SHP77 (cell line): ENCODE results near the gene DUSP23.
A peak's percentile ranks its signal among the peaks of the same experiment; 100 is the strongest.

Experiments
- DNase-seq, 2 experiments: peaks; one replicate each; lab custom pipeline; 2025; lab: John Stamatoyannopoulos, UW

Gene DUSP23

GRCh38 chr1:159786465-159786864 lies 5.7 kb downstream of the DUSP23 start:
- no peak for DNase-seq

- DNase-seq, result no peak
These were observed 6.2 kb downstream of the DUSP23 start for GRCh38 chr1:159786966-159787365.

- DNase-seq, result peak in 1 of 2 experiments; percentile 21
These were observed 9.6 kb downstream of the DUSP23 start for GRCh38 chr1:159790237-159790917.

- no peak for DNase-seq
These were observed 10.3 kb downstream of the DUSP23 start for GRCh38 chr1:159791031-159791430.

- DNase-seq, result peak in 1 of 2 experiments; percentile 4
These were observed 10.7 kb downstream of the DUSP23 start for GRCh38 chr1:159791461-159791860.

GRCh38 chr1:159795534-159795933 lies 14.8 kb downstream of the DUSP23 start:
- DNase-seq, result no peak

GRCh38 chr1:159798893-159799292 lies 18.1 kb downstream of the DUSP23 start:
- peak; percentile 76 to 81 for DNase-seq

GRCh38 chr1:159799446-159799985 lies 18.8 kb downstream of the DUSP23 start:
- no peak for DNase-seq

GRCh38 chr1:159800177-159800930 lies 19.6 kb downstream of the DUSP23 start:
- no peak for DNase-seq

GRCh38 chr1:159802111-159802510 lies 21.3 kb downstream of the DUSP23 start, which contains the start of gene FCRL6:
Gene FCRL6 (plus strand): TSS chr1:159802360. CDS start chr1:159802425, 65 bp downstream.
- DNase-seq, result no peak

GRCh38 chr1:159803956-159804689 lies 23.4 kb downstream of the DUSP23 start:
- DNase-seq, result no peak

GRCh38 chr1:159804924-159805323 lies 24.2 kb downstream of the DUSP23 start:
- no peak for DNase-seq

GRCh38 chr1:159815926-159816325 lies 35.2 kb downstream of the DUSP23 start:
- DNase-seq, result no peak

- DNase-seq, result peak; percentile 92 to 94
These were observed 36.7 kb downstream of the DUSP23 start for GRCh38 chr1:159817276-159818041.

GRCh38 chr1:159821171-159821867 lies 40.6 kb downstream of the DUSP23 start:
- DNase-seq, result peak; percentile 13 to 34

- DNase-seq, result peak in 1 of 2 experiments; percentile 9
These were observed 42.6 kb downstream of the DUSP23 start for GRCh38 chr1:159823406-159823805.

GRCh38 chr1:159825564-159825963 lies 44.8 kb downstream of the DUSP23 start:
- no peak for DNase-seq

- DNase-seq, result no peak
These were observed 45.8 kb downstream of the DUSP23 start, which contains the start of gene SLAMF8 for GRCh38 chr1:159826441-159827101. Gene SLAMF8 (plus strand): TSS chr1:159826873. CDS start chr1:159826899, 26 bp downstream.

- no peak for DNase-seq
These were observed 46.3 kb downstream of the DUSP23 start for GRCh38 chr1:159827102-159827490.

- DNase-seq, result no peak
These were observed 46.8 kb downstream of the DUSP23 start for GRCh38 chr1:159827549-159827948.
